GM12892 (cell line): Measurements from ENCODE around the gene CCL7.

Experiments used
- POLR2A ChIP-seq: IDR thresholded peaks from 2 replicates; pipeline ENCODE4 v1.6.1; 2011; ENCODE audit warnings: low read depth, low read length, control low read depth
- TAF1 ChIP-seq: IDR thresholded peaks from 2 replicates; pipeline ENCODE4 v1.6.1; 2011; ENCODE audit warnings: low read depth, mild to moderate bottlenecking, control low read depth, low read length, borderline replicate concordance

- TF ChIP-seq TAF1 (no peak), POLR2A (no peak)
These were observed 41.2 kb upstream of the CCL7 start for GRCh38 chr17:34228781-34229180.
